SK-N-SH (cell line): ENCODE data around the gene EVC. TPM values are rescaled to one million over a fixed set of nuclear protein-coding genes. Genes with fewer than 3 reads are reported as not detected.

Experiments
- CTCF ChIA-PET: fragments of 300-600, 350-600 bp; formaldehyde crosslinking; extraction: SDS; loops from one replicate; lab custom pipeline; 2021; lab: Yijun Ruan, JAX
- POLR2A ChIA-PET: fragments of 350-600 bp; sonication (Branson Sonifier 250); formaldehyde crosslinking; extraction: SDS; loops from one replicate; lab custom pipeline; 2020; ENCODE audit warnings: antibody characterized with exemption, inconsistent platforms; lab: Yijun Ruan, JAX
- DNase-seq: peaks from one replicate; pipeline ENCODE4 v3.0.0; 2012
- H2AFZ ChIP-seq: fragments of 200-600 bp; sonication (generic); 2 replicates; pipeline ENCODE4 v1.8.1; 2016; ENCODE audit warnings: antibody characterized with exemption, mild to moderate bottlenecking, low read depth
- H3F3A ChIP-seq: fragments of 200-600 bp; sonication (generic); replicated peaks from 2 replicates; pipeline ENCODE3; 2016; ENCODE audit warnings: antibody characterized with exemption, mild to moderate bottlenecking; ENCODE audit not compliant: insufficient read depth
- H3K27ac ChIP-seq, 2 experiments: fragments of 200-500 bp in 1 of 2; fragments of 200-600 bp in 1 of 2; sonication (Bioruptor generic) in 1 of 2; sonication (generic), shearing (Covaris generic) in 1 of 2; 2 replicates each; pipeline versions ENCODE4 v1.5.1 to v1.6.1; 2014 to 2016; ENCODE audit warnings: low read depth in 2 of 2, inconsistent platforms in 1 of 2, low read length in 1 of 2, mild to moderate bottlenecking in 1 of 2, mixed read lengths in 1 of 2
- H3K27me3 ChIP-seq: fragments of 200-600 bp; sonication (generic), shearing (Covaris generic); 2 replicates; pipeline ENCODE4 v1.6.1; 2016; ENCODE audit warnings: mixed run types; ENCODE audit not compliant: insufficient read depth
- H3K36me3 ChIP-seq, 2 experiments: fragments of 200-500 bp in 1 of 2; fragments of 200-600 bp in 1 of 2; sonication (Bioruptor generic) in 1 of 2; sonication (generic) in 1 of 2; replicated peaks in 1 of 2; 2 replicates each; pipeline versions ENCODE3 to v1.5.1; 2014 to 2016; ENCODE audit warnings: low read length in 1 of 2, mild to moderate bottlenecking in 1 of 2; ENCODE audit not compliant: insufficient read depth in 2 of 2, control insufficient read depth in 1 of 2
- H3K4me1 ChIP-seq, 2 experiments: fragments of 200-500 bp in 1 of 2; fragments of 200-600 bp in 1 of 2; sonication (Bioruptor generic) in 1 of 2; sonication (generic), shearing (Covaris generic) in 1 of 2; 2 replicates each; pipeline versions ENCODE4 v1.5.1 to v1.6.1; 2014 to 2016; ENCODE audit warnings: low read depth in 1 of 2, low read length in 1 of 2, mixed run types in 1 of 2; ENCODE audit not compliant: insufficient read depth in 2 of 2, control insufficient read depth in 1 of 2
- H3K4me2 ChIP-seq: fragments of 200-600 bp; sonication (generic), shearing (Covaris generic); 2 replicates; pipeline ENCODE4 v1.6.1; 2017; ENCODE audit warnings: mixed run types
- H3K4me3 ChIP-seq, 2 experiments: fragments of 200-500 bp in 1 of 2; fragments of 200-600 bp in 1 of 2; sonication (Bioruptor generic) in 1 of 2; sonication (generic), shearing (Covaris generic) in 1 of 2; 2 replicates each; pipeline versions ENCODE4 v1.5.1 to v1.8.1; 2014 to 2016; ENCODE audit warnings: low read depth in 2 of 2, inconsistent platforms in 1 of 2, low read length in 1 of 2, mild to moderate bottlenecking in 1 of 2, mixed read lengths in 1 of 2, moderate library complexity in 1 of 2
- H3K79me2 ChIP-seq: fragments of 200-600 bp; sonication (generic); 2 replicates; pipeline ENCODE4 v1.8.1; 2017; ENCODE audit warnings: mild to moderate bottlenecking; ENCODE audit not compliant: insufficient read depth
- H3K9ac ChIP-seq: fragments of 200-600 bp; sonication (generic); 2 replicates; pipeline ENCODE4 v1.6.1; 2017; ENCODE audit warnings: mixed run types
- H3K9me2 ChIP-seq: fragments of 200-600 bp; sonication (generic); 2 replicates; pipeline ENCODE4 v1.6.1; 2017; ENCODE audit warnings: mixed run types
- H3K9me3 ChIP-seq: fragments of 200-600 bp; sonication (generic); 2 replicates; pipeline ENCODE4 v1.6.1; 2017; ENCODE audit warnings: mixed run types, mild to moderate bottlenecking, moderate library complexity
- H4K20me1 ChIP-seq: fragments of 200-600 bp; sonication (generic); 2 replicates; pipeline ENCODE4 v1.6.1; 2017; ENCODE audit warnings: mild to moderate bottlenecking, mixed run types; ENCODE audit not compliant: insufficient read depth
- CTCF ChIP-seq: fragments of 200-600 bp; sonication (generic); IDR thresholded peaks from 2 replicates; pipeline ENCODE4 v1.6.1; 2017; ENCODE audit warnings: antibody characterized with exemption, mild to moderate bottlenecking, moderate library complexity
- ELF1 ChIP-seq: IDR thresholded peaks from 2 replicates; pipeline ENCODE4 v1.4.0; 2012
- EP300 ChIP-seq, 2 experiments: IDR thresholded peaks; 2 replicates each; pipeline versions ENCODE4 v1.4.0 to v1.6.1; 2012; ENCODE audit warnings: borderline replicate concordance in 1 of 2, low read depth in 1 of 2, low read length in 1 of 2
- FOXJ3 ChIP-seq: sonication (generic); formaldehyde crosslinking; IDR thresholded peaks from 2 replicates; pipeline ENCODE4 v1.5.1; 2020; ENCODE audit warnings: mild to moderate bottlenecking, missing genetic modification reagents
- GABPA ChIP-seq: IDR thresholded peaks from 2 replicates; pipeline ENCODE4 v1.4.0; 2012; ENCODE audit warnings: low read depth, mild to moderate bottlenecking
- JUND ChIP-seq: IDR thresholded peaks from 2 replicates; pipeline ENCODE4 v1.4.0; 2012
- MAX ChIP-seq: IDR thresholded peaks from 2 replicates; pipeline ENCODE4 v1.4.0; 2012; ENCODE audit warnings: low read depth
- MXI1 ChIP-seq: IDR thresholded peaks from 2 replicates; pipeline ENCODE4 v1.6.1; 2012; ENCODE audit warnings: mild to moderate bottlenecking, low read depth, low read length, improper control_type of control experiment
- NFIC ChIP-seq: IDR thresholded peaks from 2 replicates; pipeline ENCODE4 v1.4.0; 2012; ENCODE audit warnings: borderline replicate concordance
- PBX3 ChIP-seq: IDR thresholded peaks from 2 replicates; pipeline ENCODE4; 2012
- POLR2AphosphoS5 ChIP-seq: IDR thresholded peaks from 2 replicates; pipeline ENCODE4 v1.6.1; 2012; ENCODE audit warnings: low read depth, low read length
- RAD21 ChIP-seq: IDR thresholded peaks from 2 replicates; pipeline ENCODE4 v1.6.1; 2012; ENCODE audit warnings: mild to moderate bottlenecking, low read length
- RCOR1 ChIP-seq: fragments of 150-350 bp; IDR thresholded peaks from 2 replicates; pipeline ENCODE4 v1.6.1; 2017; ENCODE audit warnings: antibody characterized with exemption, low read length
- REST ChIP-seq: IDR thresholded peaks from 2 replicates; pipeline ENCODE4 v1.6.1; 2012; ENCODE audit warnings: mild to moderate bottlenecking, low read depth, low read length, moderate library complexity
- RFX5 ChIP-seq: IDR thresholded peaks from 2 replicates; pipeline ENCODE4 v1.6.1; 2012; ENCODE audit warnings: mild to moderate bottlenecking, improper control_type of control experiment, low read length
- RXRA ChIP-seq: IDR thresholded peaks from 2 replicates; pipeline ENCODE4 v1.4.0; 2012; ENCODE audit warnings: low read depth, mild to moderate bottlenecking, borderline replicate concordance
- SIN3A ChIP-seq: IDR thresholded peaks from 2 replicates; pipeline ENCODE4 v1.6.1; 2012; ENCODE audit warnings: low read depth, mild to moderate bottlenecking, low read length, moderate library complexity, borderline replicate concordance
- TAF1 ChIP-seq: IDR thresholded peaks from 2 replicates; pipeline ENCODE4 v1.6.1; 2012; ENCODE audit warnings: low read depth, mild to moderate bottlenecking, low read length, moderate library complexity, borderline replicate concordance
- TCF12 ChIP-seq: IDR thresholded peaks from 2 replicates; pipeline ENCODE4 v1.4.0; 2012
- TEAD4 ChIP-seq: IDR thresholded peaks from 2 replicates; pipeline ENCODE4 v1.4.0; 2012; ENCODE audit warnings: mild to moderate bottlenecking, borderline replicate concordance; ENCODE audit not compliant: insufficient read depth
- USF1 ChIP-seq: IDR thresholded peaks from 2 replicates; pipeline ENCODE4 v1.4.0; 2012; ENCODE audit warnings: low read depth, borderline replicate concordance
- ZBTB33 ChIP-seq: IDR thresholded peaks from 2 replicates; pipeline ENCODE4 v1.4.0; 2012; ENCODE audit warnings: low read depth, borderline replicate concordance
- WGBS: methylation state at CpG from one replicate; pipeline ENCODE4 v1.1.6; 2017; ENCODE audit warnings: low lambda C conversion rate; 5-methylcytosine and 5-hydroxymethylcytosine counted together
- polyA plus RNA-seq, 3 experiments: library from polyadenylated mRNA; depleted of rRNA; stranded (reverse); fragments of >200 nt; gene quantifications; 2 replicates each; pipeline ENCODE4 v1.2.3, GENCODE V29; 2012

EVC gene
- polyA plus RNA-seq, 1 of the 3 experiments (the other 2 are of a cell fraction): 3.8 TPM

- TF ChIP-seq TEAD4: no peak
- TF ChIP-seq CTCF: no peak
- TF ChIP-seq POLR2AphosphoS5: no peak
- no peak for TF ChIP-seq MXI1
- peak; percentile 42; the same call in 1 of the 2 replicates for TF ChIP-seq JUND
- TF ChIP-seq RAD21: no peak
- TF ChIP-seq MAX: peak; percentile 74; the same call in 1 of the 2 replicates
- TF ChIP-seq USF1: peak; percentile 17; the same call in 1 of the 2 replicates
- TF ChIP-seq RFX5: no peak
- no peak for TF ChIP-seq ELF1
- TF ChIP-seq TCF12: peak; percentile 23; the same call in 1 of the 2 replicates
- TF ChIP-seq EP300 (IDR thresholded peaks at IDR 0.05; ENCODE audit: borderline replicate concordance in 1 of 2, low read depth in 1 of 2, low read length in 1 of 2): no peak
- TF ChIP-seq TAF1: no peak
These were observed 42.9 kb downstream of the EVC start (continued) for GRCh38 chr4:5753766-5754528.

GRCh38 chr4:5754529-5754881 lies 43.5 kb downstream of the EVC start:
- H3K36me3 ChIP-seq: peaks cover 21 to 26% of the 10 kb centered on the region in 2 experiments
- DNase-seq: no peak
- CTCF ChIA-PET: interaction anchor here (1.1 to 1.5 kb wide), 2 partner anchors 17 to 45 kb away, joined by 3 to 4 read pairs; no protein-coding TSS in a partner anchor
- no peaks in the 10 kb centered on the region for H3K9me2 ChIP-seq
- H3K9me3 ChIP-seq: no peaks in the 10 kb centered on the region
- peaks cover 0 to 7% of the 10 kb centered on the region in 2 experiments; a peak in 2 of 4 replicates for H3K4me1 ChIP-seq
- H4K20me1 ChIP-seq: no peaks in the 10 kb centered on the region
- no peaks in the 10 kb centered on the region for H3K27me3 ChIP-seq
- H3K4me2 ChIP-seq: no peak overlapping the region
- no peaks in the 10 kb centered on the region for H3K79me2 ChIP-seq
- H3K4me3 ChIP-seq: no peak overlapping the region
- no peak overlapping the region for H2AFZ ChIP-seq
- peaks cover 13% of the 10 kb centered on the region for H3F3A ChIP-seq
- no peak overlapping the region for H3K27ac ChIP-seq
- WGBS: 95% methylated on average over 6 of the region's 8 CpGs
- H3K9ac ChIP-seq: no peak overlapping the region
- POLR2A ChIA-PET: no interaction called here
- TF ChIP-seq RCOR1 (no peak), ZBTB33 (no peak), RXRA (no peak), NFIC (no peak), GABPA (no peak), REST (no peak), FOXJ3 (CRISPR knock-in tag) (no peak), SIN3A (no peak), TAF1 (no peak), PBX3 (no peak), MXI1 (no peak)
